Measurements from ENCODE around the gene TEK. TPM values are rescaled to one million over a fixed set of nuclear protein-coding genes. Genes with fewer than 3 reads are reported as not detected.

The TEK gene
- 45.0 and 141 TPM in 2 replicates for total RNA-seq

GRCh38 chr9:27108981-27109541, at the start of gene TEK:
Gene TEK (plus strand): TSS chr9:27109225. CDS start chr9:27109591, 366 bp downstream.

Other genes starting within 250 kb of the TEK start
- gene CAAP1, start 216.4 kb upstream of the TEK start, total RNA-seq, result 12.5 and 23.8 TPM in 2 replicates
- 30.9 and 48.8 TPM in 2 replicates for gene PLAA, start 162.0 kb upstream of the TEK start, total RNA-seq
- 5.7 and 6.5 TPM in 2 replicates for gene IFT74, start 152.8 kb upstream of the TEK start, total RNA-seq
- not detected in 2 replicates for gene LRRC19, start 103.6 kb upstream of the TEK start, total RNA-seq
- not detected in 2 replicates for gene EQTN, start 187.9 kb downstream of the TEK start, total RNA-seq

Data from bladder microvascular endothelial cell (primary cell).